H1 (cell line): ENCODE measurements around the gene CREBL2. TPM values are rescaled to one million over a fixed set of nuclear protein-coding genes. Genes with fewer than 3 reads are reported as not detected.

ENCODE experiments used
- CTCF ChIA-PET: fragments of 300-600 bp; sonication (Branson Sonifier 250); formaldehyde crosslinking; loops from one replicate; lab custom pipeline; 2021; ENCODE audit not compliant: partially characterized antibody; lab: Charles Lee
- POLR2A ChIA-PET: fragments of 300-600 bp; sonication (Branson Sonifier 250); formaldehyde crosslinking; loops from one replicate; lab custom pipeline; 2021; ENCODE audit warnings: inconsistent platforms; ENCODE audit not compliant: partially characterized antibody; lab: Charles Lee
- DNase-seq, 2 experiments: peaks; one replicate each; pipeline versions ENCODE4 v3.0.0 to v3.0.0-alpha.2; 2010 to 2022; ENCODE audit warnings: low spot score in 2 of 2, low read depth in 1 of 2, mixed read lengths in 1 of 2
- FAIRE-seq: peaks from 2 replicates; lab custom pipeline; 2011; peaks lifted over from hg19 to GRCh38; lab: Jason Lieb, UNC
- H2AFZ ChIP-seq: 2 replicates; pipeline ENCODE4 v1.8.1; 2012; ENCODE audit warnings: low read length, inconsistent platforms
- H2AK5ac ChIP-seq: 2 replicates; pipeline ENCODE4 v1.6.1; 2013; ENCODE audit warnings: low read depth, low read length
- H2BK120ac ChIP-seq: replicated peaks from 2 replicates; pipeline ENCODE3; 2013; ENCODE audit warnings: low read depth, low read length, inconsistent platforms
- H2BK12ac ChIP-seq: 2 replicates; pipeline ENCODE4 v1.6.1; 2013; ENCODE audit warnings: low read depth, low read length
- H2BK15ac ChIP-seq: 2 replicates; pipeline ENCODE4 v1.6.1; 2013; ENCODE audit warnings: low read length
- H2BK20ac ChIP-seq: 2 replicates; pipeline ENCODE4 v1.6.1; 2013; ENCODE audit warnings: low read length
- H2BK5ac ChIP-seq: 2 replicates; pipeline ENCODE4 v1.6.1; 2013; ENCODE audit warnings: low read depth, low read length
- H3K14ac ChIP-seq: 2 replicates; pipeline ENCODE4 v1.6.1; 2013; ENCODE audit warnings: inconsistent platforms; ENCODE audit not compliant: insufficient read length
- H3K18ac ChIP-seq: 2 replicates; pipeline ENCODE4 v1.6.1; 2013; ENCODE audit warnings: low read length; ENCODE audit errors: extremely low read depth
- H3K23ac ChIP-seq: 2 replicates; pipeline ENCODE4 v1.6.1; 2013; ENCODE audit warnings: inconsistent platforms; ENCODE audit not compliant: insufficient read length
- H3K23me2 ChIP-seq: 2 replicates; pipeline ENCODE4 v1.6.1; 2013; ENCODE audit warnings: low read depth, low read length
- H3K27ac ChIP-seq: 2 replicates; pipeline ENCODE4 v1.6.1; 2011; ENCODE audit warnings: low read depth, low read length, inconsistent platforms
- H3K27me3 ChIP-seq, 4 experiments: replicated peaks in 1 of 4; 1 replicate in 1 of 4; 2 replicates in 3 of 4; pipeline versions ENCODE4 v1.6.1 to v1.8.1; 2011 to 2013; ENCODE audit warnings: low read length in 3 of 4, mild to moderate bottlenecking in 3 of 4, inconsistent platforms in 2 of 4, mixed read lengths in 2 of 4, moderate library complexity in 1 of 4; ENCODE audit not compliant: control insufficient read depth in 3 of 4, insufficient read depth in 3 of 4; ENCODE audit errors: extremely low read depth in 1 of 4
- H3K36me3 ChIP-seq, 4 experiments: 2 replicates each; pipeline versions ENCODE4 v1.6.1 to v1.8.1; 2011 to 2013; ENCODE audit warnings: mild to moderate bottlenecking in 4 of 4, low read length in 3 of 4, moderate library complexity in 2 of 4, control low read depth in 1 of 4, inconsistent platforms in 1 of 4; ENCODE audit not compliant: insufficient read depth in 4 of 4, control insufficient read depth in 2 of 4
- H3K4ac ChIP-seq: replicated peaks from 2 replicates; pipeline ENCODE3; 2013; ENCODE audit warnings: low read length, low read depth, mixed read lengths, inconsistent platforms; ENCODE audit not compliant: insufficient read length
- H3K4me1 ChIP-seq, 4 experiments: replicated peaks in 1 of 4; 1 replicate in 1 of 4; 2 replicates in 3 of 4; pipeline versions ENCODE4 v1.6.1 to v1.8.1; 2011 to 2013; ENCODE audit warnings: low read length in 3 of 4, inconsistent platforms in 2 of 4, mixed read lengths in 1 of 4; ENCODE audit not compliant: insufficient read depth in 4 of 4, control insufficient read depth in 3 of 4
- H3K4me2 ChIP-seq, 2 experiments: 2 replicates each; pipeline versions ENCODE4 v1.6.1 to v1.8.1; 2011 to 2013; ENCODE audit warnings: low read depth in 2 of 2, low read length in 2 of 2, control low read depth in 1 of 2, inconsistent platforms in 1 of 2, mild to moderate bottlenecking in 1 of 2; ENCODE audit not compliant: insufficient read depth in 1 of 2
- H3K4me3 ChIP-seq, 4 experiments: fragments of 200-600, 300-600 bp in 1 of 4; sonication (generic), shearing (Covaris generic), sonication (Bioruptor Twin) in 1 of 4; 2 replicates each; pipeline versions ENCODE4 v1.5.1 to v1.8.1; 2011 to 2016; ENCODE audit warnings: low read length in 4 of 4, low read depth in 3 of 4, control low read depth in 2 of 4, inconsistent platforms in 2 of 4, mild to moderate bottlenecking in 2 of 4, mixed read lengths in 1 of 4, moderate library complexity in 1 of 4; ENCODE audit not compliant: insufficient read depth in 2 of 4; ENCODE audit errors: extremely low read depth in 1 of 4
- H3K56ac ChIP-seq: replicated peaks from 2 replicates; pipeline ENCODE3; 2013; ENCODE audit warnings: low read depth, mild to moderate bottlenecking, mixed read lengths, low read length, inconsistent platforms; ENCODE audit not compliant: insufficient read length
- H3K79me1 ChIP-seq: 2 replicates; pipeline ENCODE4 v1.6.1; 2013; ENCODE audit warnings: low read depth, low read length, control low read depth
- H3K79me2 ChIP-seq, 2 experiments: 2 replicates each; pipeline versions ENCODE4 v1.6.1 to v1.8.1; 2012 to 2013; ENCODE audit warnings: low read length in 2 of 2, mild to moderate bottlenecking in 2 of 2, inconsistent platforms in 1 of 2; ENCODE audit not compliant: insufficient read depth in 2 of 2, control insufficient read depth in 1 of 2
- H3K9ac ChIP-seq, 4 experiments: replicated peaks in 1 of 4; 1 replicate in 1 of 4; 2 replicates in 3 of 4; pipeline versions ENCODE4 v1.6.1 to v1.8.1; 2011 to 2013; ENCODE audit warnings: low read depth in 3 of 4, low read length in 3 of 4, control low read depth in 2 of 4, mild to moderate bottlenecking in 2 of 4, moderate library complexity in 2 of 4, inconsistent platforms in 1 of 4; ENCODE audit errors: extremely low read depth in 1 of 4
- H3K9me3 ChIP-seq, 2 experiments: 2 replicates each; pipeline versions ENCODE4 v1.6.1 to v1.8.1; 2012 to 2013; ENCODE audit warnings: mild to moderate bottlenecking in 2 of 2, moderate library complexity in 2 of 2, control low read depth in 1 of 2, inconsistent platforms in 1 of 2, low read depth in 1 of 2, low read length in 1 of 2, mixed read lengths in 1 of 2; ENCODE audit not compliant: insufficient read depth in 2 of 2
- H4K20me1 ChIP-seq, 2 experiments: replicated peaks in 1 of 2; 2 replicates each; pipeline versions ENCODE3 to v1.8.1; 2011 to 2013; ENCODE audit warnings: inconsistent platforms in 2 of 2, low read length in 2 of 2, mild to moderate bottlenecking in 1 of 2; ENCODE audit not compliant: insufficient read depth in 2 of 2, control insufficient read depth in 1 of 2
- H4K5ac ChIP-seq: 2 replicates; pipeline ENCODE4 v1.6.1; 2013; ENCODE audit warnings: low read length, low read depth, mixed read lengths, inconsistent platforms; ENCODE audit not compliant: insufficient read length
- H4K8ac ChIP-seq: 2 replicates; pipeline ENCODE4 v1.8.0; 2013; ENCODE audit warnings: mild to moderate bottlenecking, moderate library complexity, low read length, inconsistent platforms; ENCODE audit not compliant: insufficient read depth; ENCODE audit errors: extremely low read depth
- H4K91ac ChIP-seq: replicated peaks from 2 replicates; pipeline ENCODE3; 2013; ENCODE audit warnings: low read length, mixed read lengths, inconsistent platforms; ENCODE audit not compliant: insufficient read length
- CEBPB ChIP-seq: IDR thresholded peaks from 2 replicates; pipeline ENCODE4 v1.6.1; 2012; ENCODE audit warnings: low read depth, low read length
- CHD1 ChIP-seq: IDR thresholded peaks from 2 replicates; pipeline ENCODE4 v1.6.1; 2012; ENCODE audit warnings: low read depth, low read length, improper control_type of control experiment
- CHD2 ChIP-seq: IDR thresholded peaks from 2 replicates; pipeline ENCODE4 v1.6.1; 2012; ENCODE audit warnings: low read length, improper control_type of control experiment
- EGR1 ChIP-seq: IDR thresholded peaks from 2 replicates; pipeline ENCODE4 v1.6.1; 2011; ENCODE audit warnings: low read depth, low read length, borderline replicate concordance
- JUND ChIP-seq: IDR thresholded peaks from 2 replicates; pipeline ENCODE4 v1.6.1; 2011; ENCODE audit warnings: mild to moderate bottlenecking, improper control_type of control experiment, low read length
- MAFK ChIP-seq: IDR thresholded peaks from 2 replicates; pipeline ENCODE4 v1.6.1; 2012; ENCODE audit warnings: low read depth, mild to moderate bottlenecking, improper control_type of control experiment, low read length
- NRF1 ChIP-seq: IDR thresholded peaks from 2 replicates; pipeline ENCODE4 v1.6.1; 2011; ENCODE audit warnings: mild to moderate bottlenecking, low read depth, low read length, improper control_type of control experiment
- RNF2 ChIP-seq: fragments of 200-900, 300-1000 bp; sonication (generic); IDR thresholded peaks from 2 replicates; pipeline ENCODE4 v1.7.1; 2016; ENCODE audit warnings: borderline replicate concordance, low read depth, mild to moderate bottlenecking, antibody characterized with exemption, low read length; ENCODE audit not compliant: poor library complexity, severe bottlenecking; ENCODE audit errors: missing control alignments
- SAP30 ChIP-seq: fragments of 300-600 bp; sonication (generic); IDR thresholded peaks from 2 replicates; pipeline ENCODE4 v1.7.1; 2012; ENCODE audit warnings: low read length, moderate library complexity, mild to moderate bottlenecking, inconsistent platforms; ENCODE audit not compliant: insufficient read depth, insufficient replicate concordance
- SIN3A ChIP-seq, 2 experiments: IDR thresholded peaks in 1 of 2; conservative IDR thresholded peaks in 1 of 2; 2 replicates each; pipeline ENCODE4 v1.6.1; 2011 to 2012; ENCODE audit warnings: low read length in 2 of 2, improper control_type of control experiment in 1 of 2, low read depth in 1 of 2, mild to moderate bottlenecking in 1 of 2
- SIRT6 ChIP-seq: IDR thresholded peaks from one replicate; pipeline ENCODE4 v1.7.1; 2012; ENCODE audit warnings: low read length, inconsistent platforms
- WGBS, 2 experiments: shearing (Covaris generic) in 1 of 2; methylation state at CpG; one replicate each; pipeline versions ENCODE4 v1.1.6 to v1.1.7; 2013 to 2015; ENCODE audit warnings: low lambda C conversion rate in 2 of 2, mixed read lengths in 2 of 2, inconsistent platforms in 1 of 2, low coverage in 1 of 2, missing lambda C conversion rate in 1 of 2; ENCODE audit not compliant: insufficient replicate concordance in 2 of 2, insufficient coverage in 1 of 2, insufficient read length in 1 of 2; ENCODE audit errors: extremely low coverage in 1 of 2, missing lambda C conversion rate in 1 of 2; 5-methylcytosine and 5-hydroxymethylcytosine counted together
- polyA plus RNA-seq, 7 experiments: library from polyadenylated mRNA; depleted of rRNA in 3 of 7; stranded (reverse) in 5 of 7; unstranded in 2 of 7; fragments of >200 nt in 5 of 7; fragments of 200-250 nt in 2 of 7; gene quantifications; 1 replicate in 5 of 7; 2 replicates in 1 of 7; 4 replicates in 1 of 7; pipeline versions ENCODE4 v1.2.1 to v1.2.3, GENCODE V29; 2011 to 2013; ENCODE audit warnings: missing spikeins in 2 of 7, mixed read lengths in 2 of 7
- total RNA-seq: library from RNA; stranded (reverse); fragmentation: NEBNext Ultra II Directional; extraction: Animal tissue kit (Norgen Biotek cat#: 25700); gene quantifications from 2 replicates; pipeline ENCODE4 v1.2.1, GENCODE V29; 2021

Gene CREBL2
- total and polyA plus RNA-seq, 2 of the 8 experiments (the other 6 are each of a cell fraction or from before 2014, with no cell fraction given), result 9.8 to 18.3 TPM

GRCh38 chr12:12562585-12563261 lies 49.0 kb upstream of the CREBL2 start, which contains the start of gene DUSP16:
Gene DUSP16 (minus strand): TSS chr12:12562863. CDS start chr12:12521098, 41,765 bp downstream.
- peaks cover 3 to 38% of the 10 kb centered on the region in 2 experiments; a peak in 3 of 4 replicates for H3K79me2 ChIP-seq
- H2AK5ac ChIP-seq, result no peak within 1 kb of the TSS
- H3K23me2 ChIP-seq, result peaks cover 12% of the 10 kb centered on the region
- no peaks in the 10 kb centered on the region; a peak in 2 of 8 replicates for H3K36me3 ChIP-seq
- H4K20me1 ChIP-seq, result no peaks in the 10 kb centered on the region
- no peaks in the 10 kb centered on the region for H3K27me3 ChIP-seq
- peak within 1 kb of the TSS; percentile 94 for H4K5ac ChIP-seq
- H3K23ac ChIP-seq, result no peak within 1 kb of the TSS
- no peak within 1 kb of the TSS for H4K91ac ChIP-seq
- H3K14ac ChIP-seq, result no peak within 1 kb of the TSS
- WGBS, 2 experiments, result 3% methylated on average over 11 of the region's 59 CpGs; no CpG with 5 or more reads in 1 of the 2 experiments
- H3K9me3 ChIP-seq, result peaks cover 4 to 13% of the 10 kb centered on the region in 2 experiments; a peak in 2 of 4 replicates
- peak; percentile 73 to 87 for DNase-seq
- ChIA-PET POLR2A (interaction anchor here (1.0 to 1.6 kb wide), 6 partner anchors 11 to 296 kb away, joined by 3 to 9 read pairs (median 3); partner anchors contain the start of genes BORCS5 and LRP6), CTCF (interaction anchor here (0.6 to 2.7 kb wide), 22 partner anchors 8 to 205 kb away, joined by 3 to 13 read pairs (median 5); partner anchors contain the start of gene BORCS5)
- H4K8ac ChIP-seq, result peak within 1 kb of the TSS; percentile 95; the same call in 1 of the 2 replicates
- H3K27ac ChIP-seq, result peak within 1 kb of the TSS; percentile 80
- H3K9ac ChIP-seq, result peak within 1 kb of the TSS; percentile 36 to 97 (median 88)
- H2AFZ ChIP-seq, result peak within 1 kb of the TSS; percentile 44; the same call in 1 of the 2 replicates
- peak within 1 kb of the TSS; percentile 71 to 89 for H3K4me2 ChIP-seq
- H3K4ac ChIP-seq, result no peak within 1 kb of the TSS
- peak within 1 kb of the TSS; percentile 79 to 96 (median 87) for H3K4me3 ChIP-seq
- no peak within 1 kb of the TSS; the same call in 1 of the 2 replicates for H2BK20ac ChIP-seq
- no peak for FAIRE-seq
- H2BK15ac ChIP-seq, result peak within 1 kb of the TSS; percentile 12
- H2BK12ac ChIP-seq, result peak within 1 kb of the TSS; percentile 52; the same call in 1 of the 2 replicates
- peaks cover 4 to 13% (median 7%) of the 10 kb centered on the region in 4 experiments; a peak in 5 of 7 replicates for H3K4me1 ChIP-seq
- H3K79me1 ChIP-seq, result 0 out of 2 replicates have a peak, but pooled peaks cover 2% of the 10 kb centered on the region
- H3K18ac ChIP-seq, result peak within 1 kb of the TSS; percentile 71
- peak within 1 kb of the TSS; percentile 62 for H3K56ac ChIP-seq
- H2BK5ac ChIP-seq, result peak within 1 kb of the TSS; percentile 83
- peak within 1 kb of the TSS; percentile 91 for H2BK120ac ChIP-seq
- TF ChIP-seq JUND, result peak; percentile 72; the same call in 1 of the 2 replicates
- no peak for TF ChIP-seq CEBPB
- TF ChIP-seq SIN3A (conservative IDR thresholded peaks at IDR 0.05 in 1 of 2, IDR thresholded peaks at IDR 0.05 in 1 of 2; ENCODE audit: low read depth in 1 of 2, low read length in 2 of 2), result no peak
- TF ChIP-seq CHD2, result no peak
- TF ChIP-seq RNF2, result no peak
- TF ChIP-seq SIRT6, result no peak
- TF ChIP-seq NRF1, result no peak
- TF ChIP-seq SAP30, result no peak
- TF ChIP-seq MAFK, result no peak
- TF ChIP-seq CHD1, result no peak
- TF ChIP-seq EGR1, result no peak
